MM.1S (cell line): Measurements from ENCODE around the gene MIGA2.

Source experiments
- CTCF ChIP-seq: fragments of 300-600 bp; sonication (generic); IDR thresholded peaks from 2 replicates; pipeline ENCODE4 v1.5.1; 2016; ENCODE audit warnings: antibody characterized with exemption, low read length, mixed read lengths
- EZH2 ChIP-seq: fragments of 300-600 bp; sonication (generic); optimal IDR thresholded peaks from 2 replicates; pipeline ENCODE3; 2017; ENCODE audit warnings: low read depth, mild to moderate bottlenecking, antibody characterized with exemption, low read length, mixed read lengths
- EZH2phosphoT487 ChIP-seq: fragments of 300-600 bp; sonication (generic); IDR thresholded peaks from 2 replicates; pipeline ENCODE4 v1.6.1; 2018; ENCODE audit warnings: antibody characterized with exemption, low read length

GRCh38 chr9:128998462-128998861 lies 38.0 kb upstream of the MIGA2 start:
- TF ChIP-seq CTCF = no peak
- no peak for TF ChIP-seq EZH2phosphoT487
- no peak for TF ChIP-seq EZH2
